Measurements from ENCODE around the gene DCP1B. TPM values are rescaled to one million over a fixed set of nuclear protein-coding genes. Genes with fewer than 3 reads are reported as not detected.

The DCP1B gene
- total and polyA plus RNA-seq, 7 donors: 5.5 to 47.7 (median 24.8) TPM

DNA sequence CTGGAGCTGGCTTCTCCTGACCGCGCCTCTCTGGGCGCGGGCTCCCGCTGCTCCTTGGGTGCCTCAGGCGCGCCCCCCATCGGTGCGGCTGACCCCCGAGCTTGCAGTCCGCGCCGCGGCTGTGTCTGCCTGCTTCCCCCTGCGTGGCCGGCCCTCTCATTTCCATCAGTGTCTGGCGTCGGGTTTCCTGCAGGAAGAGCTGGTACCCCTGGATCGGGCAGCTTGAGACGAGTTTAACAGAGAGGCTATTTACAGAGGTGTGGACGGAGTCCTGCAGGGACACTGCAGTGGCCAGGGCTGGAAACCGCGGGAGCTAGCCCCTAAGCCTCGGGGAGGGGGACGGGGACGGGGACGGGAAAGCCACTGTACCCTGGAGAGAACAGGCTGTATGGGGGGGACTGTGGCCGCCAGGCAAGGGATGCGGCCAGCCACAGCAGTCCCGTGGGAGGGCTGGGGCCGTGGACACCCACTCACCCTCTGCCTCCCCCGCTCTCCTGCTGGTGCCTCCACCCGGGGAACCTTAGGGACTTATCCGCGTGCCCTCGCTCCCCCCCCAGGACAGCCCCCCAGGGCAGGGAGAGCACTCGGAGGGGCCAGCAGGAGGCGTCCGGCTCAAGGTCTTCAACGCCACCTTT is 82.1 kb downstream of the DCP1B start:
- TF ChIP-seq, protein P1, sequence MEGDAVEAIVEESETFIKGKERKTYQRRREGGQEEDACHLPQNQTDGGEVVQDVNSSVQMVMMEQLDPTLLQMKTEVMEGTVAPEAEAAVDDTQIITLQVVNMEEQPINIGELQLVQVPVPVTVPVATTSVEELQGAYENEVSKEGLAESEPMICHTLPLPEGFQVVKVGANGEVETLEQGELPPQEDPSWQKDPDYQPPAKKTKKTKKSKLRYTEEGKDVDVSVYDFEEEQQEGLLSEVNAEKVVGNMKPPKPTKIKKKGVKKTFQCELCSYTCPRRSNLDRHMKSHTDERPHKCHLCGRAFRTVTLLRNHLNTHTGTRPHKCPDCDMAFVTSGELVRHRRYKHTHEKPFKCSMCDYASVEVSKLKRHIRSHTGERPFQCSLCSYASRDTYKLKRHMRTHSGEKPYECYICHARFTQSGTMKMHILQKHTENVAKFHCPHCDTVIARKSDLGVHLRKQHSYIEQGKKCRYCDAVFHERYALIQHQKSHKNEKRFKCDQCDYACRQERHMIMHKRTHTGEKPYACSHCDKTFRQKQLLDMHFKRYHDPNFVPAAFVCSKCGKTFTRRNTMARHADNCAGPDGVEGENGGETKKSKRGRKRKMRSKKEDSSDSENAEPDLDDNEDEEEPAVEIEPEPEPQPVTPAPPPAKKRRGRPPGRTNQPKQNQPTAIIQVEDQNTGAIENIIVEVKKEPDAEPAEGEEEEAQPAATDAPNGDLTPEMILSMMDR (IDR thresholded peaks at IDR 0.05): no peak
- no peak overlapping the region for H3K27ac ChIP-seq
- H3K9me3 ChIP-seq: no peaks in the 10 kb centered on the region
- H3K4me1 ChIP-seq: peaks cover 0 to 35% (median 27%) of the 10 kb centered on the region in 4 donors
- WGBS, 2 donors: 66 to 67% methylated on average over 40 of the region's 40 CpGs
- peak; percentile 58 for DNase-seq
- H3K4me3 ChIP-seq: no peak overlapping the region
- H3K36me3 ChIP-seq: no peaks in the 10 kb centered on the region
- intact Hi-C loops (cut with DNase I): no loop called here
- no peaks in the 10 kb centered on the region for H3K27me3 ChIP-seq

DNA sequence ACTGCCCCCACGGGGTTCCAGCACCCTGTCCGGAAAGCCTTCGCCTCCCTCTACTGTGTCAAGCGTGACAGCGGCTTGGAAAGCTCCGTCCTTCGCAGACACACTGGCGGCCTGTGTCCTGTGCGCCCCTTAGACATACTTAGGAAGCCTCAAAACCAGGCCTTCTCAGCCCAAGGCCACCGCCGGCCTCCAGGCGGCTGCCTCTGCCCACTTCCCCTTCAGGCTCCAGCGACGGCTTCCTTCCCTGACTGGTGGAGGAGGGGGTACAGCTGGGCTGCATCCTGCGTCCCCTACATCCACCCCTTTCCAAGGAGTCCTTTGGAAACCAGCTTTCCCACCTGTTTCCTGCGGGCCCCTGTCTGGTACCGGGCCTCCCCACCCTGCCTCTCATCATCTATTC is 83.3 kb downstream of the DCP1B start:
- H3K9me3 ChIP-seq: no peaks in the 10 kb centered on the region
- peaks cover 0 to 30% (median 28%) of the 10 kb centered on the region in 4 donors for H3K4me1 ChIP-seq
- TF ChIP-seq POLR2AphosphoS5 (IDR thresholded peaks at IDR 0.05) (no peak), POLR2A (IDR thresholded peaks at IDR 0.05) (no peak), EP300 (IDR thresholded peaks at IDR 0.05) (no peak)
- TF ChIP-seq, protein P1 (IDR thresholded peaks at IDR 0.05): no peak
- H3K4me3 ChIP-seq: no peak overlapping the region
- H3K36me3 ChIP-seq: no peaks in the 10 kb centered on the region
- intact Hi-C loops (cut with DNase I): no loop called here
- DNase-seq: peak; percentile 67
- no peak overlapping the region for H3K27ac ChIP-seq
- WGBS, 2 donors: 58 to 84% methylated on average over 17 of the region's 17 CpGs
- H3K27me3 ChIP-seq: no peaks in the 10 kb centered on the region

DNA sequence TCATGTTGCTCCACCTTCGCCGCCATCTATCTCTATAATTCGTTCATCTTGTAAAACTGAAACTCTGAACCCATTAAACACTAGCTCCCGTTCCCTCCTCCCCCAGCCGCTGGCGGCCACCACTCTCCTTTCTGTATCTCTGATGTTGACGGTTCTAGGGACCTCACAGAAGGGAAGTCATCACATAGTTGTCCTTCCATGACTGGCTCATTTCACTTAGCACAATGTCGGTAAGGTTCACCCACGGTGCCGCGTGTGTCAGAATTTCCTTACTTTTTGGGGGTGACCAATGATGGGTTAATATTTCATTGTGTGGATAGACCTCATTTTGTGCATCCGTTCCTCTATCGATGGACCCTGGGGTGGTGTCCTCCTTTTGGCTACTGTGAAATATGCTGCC is 83.8 kb downstream of the DCP1B start:
- no peaks in the 10 kb centered on the region for H3K27me3 ChIP-seq
- H3K4me1 ChIP-seq: peaks cover 0 to 25% (median 23%) of the 10 kb centered on the region in 4 donors
- intact Hi-C loops (cut with DNase I): no loop called here
- no peaks in the 10 kb centered on the region for H3K36me3 ChIP-seq
- DNase-seq: no peak
- H3K4me3 ChIP-seq: no peak overlapping the region
- TF ChIP-seq POLR2A (IDR thresholded peaks at IDR 0.05) (no peak), POLR2AphosphoS5 (IDR thresholded peaks at IDR 0.05) (no peak), EP300 (IDR thresholded peaks at IDR 0.05) (no peak)
- TF ChIP-seq, protein P1 (IDR thresholded peaks at IDR 0.05): no peak
- H3K27ac ChIP-seq: no peak overlapping the region
- no peaks in the 10 kb centered on the region for H3K9me3 ChIP-seq
- WGBS, 2 donors: 92 to 94% methylated on average over 13 of the region's 13 CpGs

DNA sequence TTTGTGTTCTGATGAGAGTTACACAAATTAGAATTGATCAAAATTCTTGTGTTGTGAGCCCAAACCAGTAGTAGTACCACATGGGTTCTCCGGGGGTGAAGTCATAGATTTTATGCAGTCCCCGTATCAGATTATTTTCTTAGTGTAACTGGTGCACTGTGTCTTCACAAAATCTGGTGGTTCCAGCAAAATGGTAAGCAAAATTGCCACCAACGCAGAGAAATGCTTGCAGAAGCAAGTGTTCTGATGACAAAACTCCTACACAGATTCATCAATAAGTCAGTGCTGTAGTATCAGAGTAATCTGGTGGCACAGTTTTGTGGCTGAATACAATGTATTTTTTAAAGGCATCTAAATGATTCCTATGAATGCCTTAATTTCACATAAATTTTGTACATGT is 84.5 kb downstream of the DCP1B start:
- no peaks in the 10 kb centered on the region for H3K27me3 ChIP-seq
- H3K9me3 ChIP-seq: no peaks in the 10 kb centered on the region
- H3K4me3 ChIP-seq: no peak overlapping the region
- no peak overlapping the region for H3K27ac ChIP-seq
- intact Hi-C loops (cut with DNase I): no loop called here
- WGBS, 2 donors: 95% methylated on average over 3 of the region's 3 CpGs
- no peaks in the 10 kb centered on the region for H3K36me3 ChIP-seq
- TF ChIP-seq, protein P1 (IDR thresholded peaks at IDR 0.05): no peak
- TF ChIP-seq POLR2A (IDR thresholded peaks at IDR 0.05): no peak
- TF ChIP-seq POLR2AphosphoS5 (IDR thresholded peaks at IDR 0.05): no peak
- TF ChIP-seq EP300 (IDR thresholded peaks at IDR 0.05): no peak
- no peak for DNase-seq
- H3K4me1 ChIP-seq: peaks cover 0 to 18% (median 16%) of the 10 kb centered on the region in 4 donors

DNA sequence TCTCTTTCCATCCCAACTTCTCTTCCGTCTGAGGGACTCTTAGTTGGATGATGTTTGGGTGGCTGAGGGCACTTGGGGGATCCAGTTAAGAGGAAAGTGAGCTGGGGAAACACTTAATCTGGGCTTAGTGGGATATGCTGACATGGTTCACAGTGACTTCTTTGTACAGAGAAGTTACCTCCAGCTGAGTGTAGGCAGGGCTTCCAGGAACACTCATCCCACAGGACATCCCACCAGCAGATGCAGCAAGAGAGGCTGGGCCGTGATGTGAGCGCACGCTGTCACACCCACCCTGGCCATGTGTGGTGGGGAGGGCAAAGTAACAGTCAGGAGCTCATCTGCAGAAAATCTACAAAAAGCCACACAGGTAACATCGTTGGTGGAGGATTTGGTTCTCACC is 85.0 kb downstream of the DCP1B start:
- intact Hi-C loops (cut with DNase I): no loop called here
- no peak for DNase-seq
- Histone ChIP-seq H3K9me3 (no peaks in the 10 kb centered on the region), H3K27me3 (no peaks in the 10 kb centered on the region), H3K4me3 (no peak overlapping the region), H3K36me3 (no peaks in the 10 kb centered on the region), H3K4me1 (peaks cover 0 to 16% (median 14%) of the 10 kb centered on the region in 4 donors), H3K27ac (no peak overlapping the region)
- TF ChIP-seq POLR2A (IDR thresholded peaks at IDR 0.05) (no peak), POLR2AphosphoS5 (IDR thresholded peaks at IDR 0.05) (no peak), EP300 (IDR thresholded peaks at IDR 0.05) (no peak)
- TF ChIP-seq, protein P1 (IDR thresholded peaks at IDR 0.05): no peak
- WGBS, 2 donors: 86 to 93% methylated on average over 5 of the region's 5 CpGs
